ENCODE measurements around the gene DCUN1D1.

The DCUN1D1 gene

GRCh38 chr3:182980204-182981037, at the start of gene DCUN1D1:
Gene DCUN1D1 (minus strand): TSS chr3:182980538. CDS start chr3:182980489, 49 bp downstream.
- H3K36me3 ChIP-seq (ENCODE audit: insufficient read depth, low read length): peaks cover 4% of the 10 kb centered on the region; the same call in 1 of the 2 replicates
- no peak within 1 kb of the TSS for H3K27ac ChIP-seq
- H3K9me3 ChIP-seq (ENCODE audit: low read depth, low read length): no peaks in the 10 kb centered on the region
- H3K9ac ChIP-seq (ENCODE audit: insufficient read length): peak within 1 kb of the TSS; percentile 83
- peak within 1 kb of the TSS; percentile 95 for H3K4me3 ChIP-seq
- DNase-seq (ENCODE audit: low read depth, low spot score): no peak
- peak; percentile 47; the same call in 1 of the 2 replicates for TF ChIP-seq POLR2AphosphoS5 (IDR thresholded peaks at IDR 0.05; ENCODE audit: borderline replicate concordance, low read depth, low read length)
- TF ChIP-seq FOXP2 (optimal IDR thresholded peaks at IDR 0.05; ENCODE audit: control extremely low read depth, extremely low read length, insufficient read depth): no peak

- no peaks in the 10 kb centered on the region for H3K9me3 ChIP-seq (ENCODE audit: low read depth, low read length)
- no peak overlapping the region for H3K4me3 ChIP-seq
- TF ChIP-seq EZH2 (IDR thresholded peaks at IDR 0.05) (no peak), FOXP2 (optimal IDR thresholded peaks at IDR 0.05; ENCODE audit: control extremely low read depth, extremely low read length, insufficient read depth) (no peak), POLR2AphosphoS5 (IDR thresholded peaks at IDR 0.05; ENCODE audit: borderline replicate concordance, low read depth, low read length) (no peak)
- no peak overlapping the region for H3K9ac ChIP-seq (ENCODE audit: insufficient read length)
- H3K27ac ChIP-seq: no peak overlapping the region
- no peak for DNase-seq (ENCODE audit: low read depth, low spot score)
- H3K36me3 ChIP-seq (ENCODE audit: insufficient read depth, low read length): peaks cover 39% of the 10 kb centered on the region
Measured at GRCh38 chr3:183028416-183028815, 48.1 kb upstream of the DCUN1D1 start.

DNA sequence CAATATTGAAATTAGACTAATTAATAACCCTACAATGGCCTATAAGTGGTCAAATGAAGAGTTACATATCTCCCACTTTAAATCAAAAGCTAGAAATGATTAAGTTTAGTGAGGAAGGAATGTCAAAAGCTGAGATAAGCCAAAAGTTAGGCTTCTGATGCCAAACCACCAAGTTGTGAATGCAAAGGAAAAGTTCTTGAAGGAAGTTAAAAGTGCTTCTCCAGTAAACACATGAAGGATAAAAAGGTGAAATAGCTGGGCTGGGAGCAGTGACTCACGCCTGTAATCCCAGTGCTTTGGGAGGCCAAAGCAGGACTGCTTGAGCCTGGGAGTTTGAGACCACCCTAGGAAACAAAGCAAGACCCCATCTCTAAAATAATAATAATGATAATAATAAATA, 46.9 kb upstream of the DCUN1D1 start:
- H3K9me3 ChIP-seq (ENCODE audit: low read depth, low read length): no peaks in the 10 kb centered on the region
- H3K4me3 ChIP-seq: no peak overlapping the region
- H3K9ac ChIP-seq (ENCODE audit: insufficient read length): no peak overlapping the region
- H3K27ac ChIP-seq: no peak overlapping the region
- no peak for DNase-seq (ENCODE audit: low read depth, low spot score)
- peaks cover 32% of the 10 kb centered on the region for H3K36me3 ChIP-seq (ENCODE audit: insufficient read depth, low read length)
- no peak for TF ChIP-seq FOXP2 (optimal IDR thresholded peaks at IDR 0.05; ENCODE audit: control extremely low read depth, extremely low read length, insufficient read depth)
- no peak for TF ChIP-seq POLR2AphosphoS5 (IDR thresholded peaks at IDR 0.05; ENCODE audit: borderline replicate concordance, low read depth, low read length)
- no peak for TF ChIP-seq EZH2 (IDR thresholded peaks at IDR 0.05)

DNA sequence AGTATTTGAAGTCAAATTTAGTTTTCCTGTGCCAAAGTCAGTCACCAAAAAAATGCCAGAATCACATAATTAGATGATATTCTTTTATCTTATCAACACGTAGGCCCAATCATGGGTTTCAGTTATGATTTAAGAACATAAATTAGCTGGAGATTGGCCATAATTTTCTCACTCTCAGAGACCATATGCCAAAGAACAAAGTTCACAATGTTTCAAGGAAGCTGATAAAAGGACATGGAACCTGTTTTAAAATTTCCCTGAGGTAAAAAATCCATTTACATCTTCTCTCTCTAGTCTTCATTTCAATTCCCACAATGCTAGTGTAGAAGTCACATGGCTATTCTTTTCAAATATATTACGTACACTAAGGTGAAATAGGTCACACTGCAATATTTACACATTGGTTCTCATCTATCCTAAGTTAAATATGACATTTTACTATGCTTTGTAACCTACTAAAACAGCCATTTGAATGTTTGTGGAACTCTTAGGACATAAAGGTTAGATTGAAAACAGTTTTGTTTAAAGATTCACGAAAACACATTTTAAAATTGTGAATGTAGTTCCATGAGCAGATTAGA, 42.7 kb upstream of the DCUN1D1 start:
- no peak overlapping the region for H3K27ac ChIP-seq

DNA sequence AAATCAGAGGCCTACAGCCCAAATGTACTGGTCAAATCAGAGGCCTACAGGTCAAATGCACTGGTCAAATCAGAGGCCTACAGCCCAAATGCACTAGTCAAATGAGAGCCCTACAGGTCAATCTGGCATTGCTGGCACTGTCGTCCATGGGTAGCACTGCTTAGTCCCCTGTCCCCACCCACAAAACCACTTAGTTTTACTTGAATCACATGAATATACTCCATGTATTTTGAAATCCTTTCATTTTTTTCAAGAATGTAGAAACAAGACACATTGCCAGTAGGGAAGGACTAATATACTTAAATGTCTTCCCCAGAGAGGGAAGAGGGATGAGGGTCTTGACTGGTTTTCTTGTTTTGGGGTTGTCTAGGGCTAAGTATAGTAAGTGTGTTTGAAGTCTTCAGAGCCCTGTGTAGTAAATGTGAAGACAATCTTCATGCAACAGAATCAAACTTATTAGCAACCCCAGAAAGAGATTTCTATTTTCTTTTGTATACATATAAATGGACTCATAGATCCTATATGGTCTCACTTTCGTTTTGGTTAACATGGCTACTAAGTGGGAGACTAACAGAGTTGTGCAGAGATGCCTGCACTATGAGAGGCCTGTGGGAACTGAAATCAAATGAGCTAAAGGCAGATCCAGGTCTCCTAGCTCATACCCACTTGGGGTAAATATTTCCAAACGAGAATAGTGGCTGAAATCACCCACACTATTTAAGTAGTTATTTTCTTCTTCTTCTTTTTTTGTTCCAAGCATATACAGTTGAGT, 38.3 kb upstream of the DCUN1D1 start:
- no peak overlapping the region for H3K4me3 ChIP-seq
- H3K36me3 ChIP-seq (ENCODE audit: insufficient read depth, low read length): peaks cover 40% of the 10 kb centered on the region
- H3K27ac ChIP-seq: no peak overlapping the region
- no peak overlapping the region for H3K9ac ChIP-seq (ENCODE audit: insufficient read length)
- no peaks in the 10 kb centered on the region for H3K9me3 ChIP-seq (ENCODE audit: low read depth, low read length)
- peak; percentile 47 for DNase-seq (ENCODE audit: low read depth, low spot score)
- no peak for TF ChIP-seq POLR2AphosphoS5 (IDR thresholded peaks at IDR 0.05; ENCODE audit: borderline replicate concordance, low read depth, low read length)
- TF ChIP-seq EZH2 (IDR thresholded peaks at IDR 0.05): no peak
- no peak for TF ChIP-seq FOXP2 (optimal IDR thresholded peaks at IDR 0.05; ENCODE audit: control extremely low read depth, extremely low read length, insufficient read depth)

More for the DNA sequence above, 42.7 kb upstream of the DCUN1D1 start:
- TF ChIP-seq POLR2AphosphoS5 (IDR thresholded peaks at IDR 0.05; ENCODE audit: borderline replicate concordance, low read depth, low read length): no peak
- DNase-seq (ENCODE audit: low read depth, low spot score): no peak
- no peak overlapping the region for H3K9ac ChIP-seq (ENCODE audit: insufficient read length)
- H3K36me3 ChIP-seq (ENCODE audit: insufficient read depth, low read length): peaks cover 43% of the 10 kb centered on the region
- H3K4me3 ChIP-seq: no peak overlapping the region
- H3K9me3 ChIP-seq (ENCODE audit: low read depth, low read length): no peaks in the 10 kb centered on the region

DNA sequence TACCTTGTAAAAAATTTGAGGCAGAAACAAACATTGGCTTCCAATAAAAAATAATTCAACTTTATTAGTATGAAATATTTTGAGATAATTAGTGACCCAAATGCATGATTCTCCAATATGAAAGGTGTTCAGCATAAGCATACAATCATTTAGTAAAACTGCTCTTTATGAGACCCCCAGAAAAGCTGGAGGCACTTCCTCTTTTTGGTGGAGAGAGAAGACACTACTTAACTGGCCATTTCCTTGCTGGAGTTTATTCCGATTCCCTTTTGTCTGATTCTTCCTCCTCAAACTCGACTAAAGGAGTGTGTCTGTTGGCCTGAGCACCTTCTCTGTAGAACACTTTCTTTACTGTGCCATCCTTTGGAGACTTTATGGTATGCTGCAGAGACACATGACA, 34.8 kb upstream of the DCUN1D1 start:
- H3K36me3 ChIP-seq (ENCODE audit: insufficient read depth, low read length): peaks cover 26% of the 10 kb centered on the region
- TF ChIP-seq EZH2 (IDR thresholded peaks at IDR 0.05): no peak
- no peak for TF ChIP-seq FOXP2 (optimal IDR thresholded peaks at IDR 0.05; ENCODE audit: control extremely low read depth, extremely low read length, insufficient read depth)
- TF ChIP-seq POLR2AphosphoS5 (IDR thresholded peaks at IDR 0.05; ENCODE audit: borderline replicate concordance, low read depth, low read length): no peak
- no peaks in the 10 kb centered on the region for H3K9me3 ChIP-seq (ENCODE audit: low read depth, low read length)
- H3K27ac ChIP-seq: no peak overlapping the region
- no peak overlapping the region for H3K4me3 ChIP-seq
- H3K9ac ChIP-seq (ENCODE audit: insufficient read length): no peak overlapping the region
- DNase-seq (ENCODE audit: low read depth, low spot score): no peak

GRCh38 chr3:183013856-183014255, 33.5 kb upstream of the DCUN1D1 start:
- H3K9ac ChIP-seq (ENCODE audit: insufficient read length): no peak overlapping the region
- no peak overlapping the region for H3K27ac ChIP-seq
- peaks cover 15% of the 10 kb centered on the region for H3K36me3 ChIP-seq (ENCODE audit: insufficient read depth, low read length)
- H3K9me3 ChIP-seq (ENCODE audit: low read depth, low read length): no peaks in the 10 kb centered on the region
- no peak overlapping the region for H3K4me3 ChIP-seq
- DNase-seq (ENCODE audit: low read depth, low spot score): no peak
- TF ChIP-seq EZH2 (IDR thresholded peaks at IDR 0.05): no peak
- TF ChIP-seq POLR2AphosphoS5 (IDR thresholded peaks at IDR 0.05; ENCODE audit: borderline replicate concordance, low read depth, low read length): no peak
- TF ChIP-seq FOXP2 (optimal IDR thresholded peaks at IDR 0.05; ENCODE audit: control extremely low read depth, extremely low read length, insufficient read depth): no peak

GRCh38 chr3:183013074-183013473, 32.7 kb upstream of the DCUN1D1 start:
- Histone ChIP-seq H3K9ac (ENCODE audit: insufficient read length) (no peak overlapping the region), H3K9me3 (ENCODE audit: low read depth, low read length) (no peaks in the 10 kb centered on the region), H3K27ac (no peak overlapping the region), H3K4me3 (no peak overlapping the region), H3K36me3 (ENCODE audit: insufficient read depth, low read length) (peaks cover 9% of the 10 kb centered on the region)
- TF ChIP-seq POLR2AphosphoS5 (IDR thresholded peaks at IDR 0.05; ENCODE audit: borderline replicate concordance, low read depth, low read length): no peak
- no peak for TF ChIP-seq FOXP2 (optimal IDR thresholded peaks at IDR 0.05; ENCODE audit: control extremely low read depth, extremely low read length, insufficient read depth)
- TF ChIP-seq EZH2 (IDR thresholded peaks at IDR 0.05): no peak
- DNase-seq (ENCODE audit: low read depth, low spot score): no peak
